Activated CD4-positive, alpha-beta T cell treated with anti-CD3 and anti-CD28 coated beads, Interleukin-10, Interleukin-2, amounts not matched to agents 100 ng/mL and 50 ng/mL, durations not matched to agents 16 hours and 8 hours (primary cell): Measurements from ENCODE around the gene GTSF1L.
A peak's percentile ranks its signal among the peaks of the same experiment; 100 is the strongest.

Experiments
- DNase-seq: peaks from one replicate; pipeline ENCODE4 v3.0.0-alpha.2; 2020

The GTSF1L gene

DNA sequence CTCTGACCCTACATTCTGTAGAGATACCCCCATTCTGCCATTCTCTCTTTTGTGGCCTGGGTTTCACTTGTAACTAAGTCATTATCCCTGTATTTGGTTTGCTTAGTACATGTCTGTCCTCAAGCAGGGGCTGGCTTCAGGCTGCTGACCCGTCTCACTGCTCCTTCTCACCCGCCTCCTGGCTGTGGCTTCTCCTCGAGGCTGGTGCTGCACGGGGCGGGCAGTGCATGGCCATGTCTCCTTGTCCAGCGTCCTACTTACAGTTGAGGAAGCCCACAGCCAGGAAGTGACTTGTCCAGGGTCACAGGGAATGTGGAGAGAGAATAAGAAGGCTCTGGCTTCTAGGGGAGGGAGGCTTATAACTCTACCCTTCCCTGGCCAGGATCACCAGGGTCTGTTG, 11.3 kb downstream of the GTSF1L start:
- DNase-seq: no peak

DNA sequence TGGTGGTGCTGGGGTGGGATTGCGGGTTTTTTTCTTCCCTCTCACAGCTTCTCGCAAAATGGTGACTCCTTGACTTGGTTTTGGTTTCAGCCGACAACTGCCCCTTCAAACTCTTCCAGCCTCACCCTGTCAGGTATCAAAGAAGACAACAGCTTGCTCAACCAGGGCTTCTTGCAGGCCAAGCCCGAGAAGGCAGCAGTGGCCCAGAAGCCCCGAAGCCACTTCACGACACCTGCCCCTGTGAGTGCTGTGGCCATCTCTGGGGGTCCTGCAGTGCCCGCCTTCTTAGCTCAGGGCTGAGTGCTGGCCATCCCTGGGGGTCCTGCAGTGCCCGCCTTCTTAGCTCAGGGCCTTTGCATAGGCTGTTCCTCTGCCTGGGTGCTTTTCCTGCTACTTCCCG, 11.8 kb downstream of the GTSF1L start:
- DNase-seq: no peak

DNA sequence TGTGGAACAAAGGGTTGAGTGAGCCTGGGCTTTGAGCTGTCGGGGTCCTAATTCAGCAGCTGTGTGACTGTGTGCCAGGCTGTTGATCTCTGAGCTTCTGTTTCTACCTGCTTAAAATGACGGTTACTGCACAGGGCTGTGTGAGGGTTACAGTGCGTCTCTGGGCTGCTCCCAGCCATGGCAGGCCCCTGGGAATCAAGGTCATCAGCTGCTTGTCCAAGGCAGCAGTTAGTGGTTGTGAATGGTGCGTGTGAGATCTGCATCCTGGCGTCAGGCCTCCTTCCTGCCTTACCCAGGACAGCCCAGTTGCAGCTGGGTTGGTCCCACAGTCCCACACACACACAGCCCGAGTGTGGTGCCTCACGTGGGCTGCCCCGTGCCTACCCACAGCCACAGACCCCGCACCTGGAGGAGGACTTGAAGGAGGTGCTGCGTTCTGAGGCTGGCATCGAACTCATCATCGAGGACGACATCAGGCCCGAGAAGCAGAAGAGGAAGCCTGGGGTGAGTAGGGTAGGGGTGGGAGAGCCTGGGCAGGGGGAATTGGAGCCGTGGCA, 15.6 kb downstream of the GTSF1L start:
- no peak for DNase-seq

DNA sequence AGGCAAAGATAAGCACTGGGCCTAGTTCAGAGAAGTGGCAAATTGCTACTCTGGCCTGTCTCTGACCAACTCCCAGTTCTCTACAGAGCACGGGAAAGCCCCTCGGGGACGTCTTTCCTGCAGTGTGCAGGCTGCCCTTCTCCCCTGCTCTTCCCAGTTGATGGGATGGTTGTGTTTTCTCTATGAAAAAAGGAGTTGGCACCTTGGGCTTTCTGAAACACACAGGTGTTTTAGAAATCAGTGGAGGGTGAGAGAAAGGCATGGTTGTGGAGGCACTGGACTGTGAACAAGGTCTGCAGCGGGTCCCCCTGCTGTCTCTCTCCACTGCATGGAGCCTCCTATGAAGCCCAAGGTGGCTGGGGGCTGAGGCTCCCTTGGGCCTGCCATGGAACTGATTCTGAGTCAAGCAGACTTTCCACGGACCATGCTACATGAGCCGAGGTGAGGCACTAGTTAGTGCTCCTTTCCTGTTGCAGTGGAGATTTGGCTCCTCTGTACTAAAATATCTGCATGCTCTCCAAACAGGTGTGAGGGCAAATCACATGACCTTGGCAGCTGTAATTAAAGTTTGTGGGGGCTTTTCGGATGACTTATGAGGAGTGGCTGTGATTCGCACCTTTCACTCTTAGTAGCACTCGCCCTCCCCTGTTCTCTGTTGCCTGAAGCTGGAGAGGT, 16.3 kb downstream of the GTSF1L start:
- DNase-seq: no peak

DNA sequence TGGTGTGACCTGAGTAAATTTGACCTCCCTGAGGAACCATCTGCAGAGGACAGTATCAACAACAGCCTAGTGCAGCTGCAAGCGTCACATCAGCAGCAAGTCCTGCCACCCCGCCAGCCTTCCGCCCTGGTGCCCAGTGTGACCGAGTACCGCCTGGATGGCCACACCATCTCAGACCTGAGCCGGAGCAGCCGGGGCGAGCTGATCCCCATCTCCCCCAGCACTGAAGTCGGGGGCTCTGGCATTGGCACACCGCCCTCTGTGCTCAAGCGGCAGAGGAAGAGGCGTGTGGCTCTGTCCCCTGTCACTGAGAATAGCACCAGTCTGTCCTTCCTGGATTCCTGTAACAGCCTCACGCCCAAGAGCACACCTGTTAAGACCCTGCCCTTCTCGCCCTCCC, 24.3 kb downstream of the GTSF1L start:
- no peak for DNase-seq

DNA sequence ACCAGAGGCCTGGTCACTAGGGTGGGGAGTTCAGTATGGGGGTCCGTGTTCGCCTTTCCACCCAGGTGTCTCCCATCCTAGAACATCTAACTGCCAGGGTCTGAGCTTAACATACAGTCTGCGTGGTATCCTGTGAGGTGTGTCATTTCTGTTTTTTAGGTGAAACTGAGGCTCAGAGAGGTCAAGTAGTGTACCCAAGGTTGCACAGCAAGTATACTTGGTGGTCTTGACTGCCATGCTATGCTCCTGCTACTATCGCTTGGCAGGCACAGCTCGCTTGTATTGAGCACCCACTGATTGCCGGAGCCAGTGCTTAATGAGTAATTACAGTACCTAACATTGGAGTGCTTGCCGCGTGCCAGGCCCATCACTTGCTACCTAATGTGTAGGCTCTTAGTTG, 26.2 kb downstream of the GTSF1L start:
- no peak for DNase-seq

DNA sequence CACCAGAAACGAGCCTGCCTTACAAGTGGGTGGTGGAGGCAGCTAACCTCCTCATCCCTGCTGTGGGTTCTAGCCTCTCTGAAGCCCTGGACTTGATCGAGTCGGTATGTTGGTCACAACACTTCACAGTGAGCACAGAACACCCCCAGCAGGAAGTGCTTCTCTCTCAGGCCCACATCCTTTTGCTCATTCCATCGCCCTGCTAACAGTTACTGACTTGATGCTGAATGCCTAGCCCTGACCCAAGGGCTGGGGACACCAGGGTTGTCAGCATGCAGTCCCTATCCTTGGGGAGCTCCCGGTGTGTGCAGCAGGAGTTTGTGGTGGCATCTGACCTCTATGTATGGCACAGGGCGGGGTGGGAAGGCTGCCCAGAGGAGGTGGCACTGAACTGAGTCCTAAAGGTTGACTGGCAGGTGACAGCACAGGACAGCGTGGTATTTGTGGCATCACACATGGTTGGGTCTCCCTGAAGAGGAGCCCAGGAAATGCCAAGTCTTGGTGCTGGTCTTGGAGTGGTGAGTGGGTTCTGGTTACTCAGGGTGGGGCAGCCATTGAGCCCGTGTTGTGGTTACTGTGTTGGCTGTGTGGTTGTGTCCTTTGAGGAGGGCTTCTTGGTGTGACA, 26.7 kb downstream of the GTSF1L start:
- DNase-seq: no peak

DNA sequence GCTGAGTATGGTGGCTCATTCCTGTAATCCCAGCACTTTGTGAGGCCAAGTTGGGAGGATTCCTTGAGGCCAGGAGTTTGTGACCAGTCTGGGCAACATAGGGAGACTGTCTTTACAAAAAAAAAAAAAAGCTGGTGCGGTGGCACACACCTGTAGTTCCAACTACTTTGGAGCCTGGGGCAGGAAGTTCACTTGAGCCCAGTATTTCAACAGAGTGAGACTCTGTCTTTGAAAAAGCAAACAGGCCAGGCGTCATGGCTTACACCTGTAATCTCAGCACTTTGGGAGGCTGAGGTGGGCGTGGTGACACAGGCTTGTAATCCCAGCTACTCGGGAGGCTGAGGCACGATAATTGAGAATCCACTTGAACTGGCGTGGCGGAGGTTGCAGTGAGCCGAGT, 31.2 kb downstream of the GTSF1L start:
- DNase-seq: no peak

DNA sequence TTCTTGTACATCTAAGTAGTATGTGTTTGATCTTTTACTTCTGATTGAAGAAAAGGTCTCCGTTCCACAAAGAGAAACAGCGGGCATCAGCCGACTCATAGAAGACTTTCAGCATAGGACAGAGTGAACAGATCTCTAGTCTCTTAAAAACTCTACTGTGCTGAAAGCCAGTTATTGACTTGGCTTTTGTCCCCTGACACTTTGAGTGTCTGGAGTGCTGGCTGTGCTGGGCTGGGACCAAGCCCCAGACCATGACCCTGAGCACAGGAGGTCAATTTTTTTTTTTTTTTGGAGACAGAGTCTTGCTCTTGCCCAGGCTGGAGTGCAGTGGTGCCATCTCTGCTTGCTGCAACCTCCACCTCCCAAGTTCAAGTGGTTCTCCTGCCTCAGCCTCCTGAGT, 32.0 kb downstream of the GTSF1L start:
- no peak for DNase-seq

DNA sequence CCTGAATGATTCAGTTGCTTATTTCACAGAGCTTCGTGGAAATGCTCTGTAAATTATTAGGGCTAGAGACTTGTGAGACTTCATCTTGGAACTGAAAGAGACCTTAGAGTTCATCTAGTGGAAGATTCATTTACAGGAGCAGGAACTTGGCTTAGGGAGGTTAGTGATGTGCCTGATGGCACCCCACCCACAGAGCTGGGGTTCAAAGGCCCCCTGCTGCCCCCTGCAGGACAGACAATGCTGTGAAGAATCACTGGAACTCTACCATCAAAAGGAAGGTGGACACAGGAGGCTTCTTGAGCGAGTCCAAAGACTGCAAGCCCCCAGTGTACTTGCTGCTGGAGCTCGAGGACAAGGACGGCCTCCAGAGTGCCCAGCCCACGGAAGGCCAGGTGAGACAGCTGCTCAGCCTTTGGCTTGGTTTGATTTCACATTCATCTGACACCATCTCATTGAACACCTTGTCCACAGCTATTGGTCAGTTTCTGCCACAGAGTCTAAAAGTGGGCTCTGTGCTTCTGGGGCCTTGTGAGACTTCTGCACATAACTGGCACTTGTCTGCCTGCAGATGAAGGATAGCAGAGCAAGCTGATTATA, 34.8 kb downstream of the GTSF1L start:
- DNase-seq: peak; percentile 63

DNA sequence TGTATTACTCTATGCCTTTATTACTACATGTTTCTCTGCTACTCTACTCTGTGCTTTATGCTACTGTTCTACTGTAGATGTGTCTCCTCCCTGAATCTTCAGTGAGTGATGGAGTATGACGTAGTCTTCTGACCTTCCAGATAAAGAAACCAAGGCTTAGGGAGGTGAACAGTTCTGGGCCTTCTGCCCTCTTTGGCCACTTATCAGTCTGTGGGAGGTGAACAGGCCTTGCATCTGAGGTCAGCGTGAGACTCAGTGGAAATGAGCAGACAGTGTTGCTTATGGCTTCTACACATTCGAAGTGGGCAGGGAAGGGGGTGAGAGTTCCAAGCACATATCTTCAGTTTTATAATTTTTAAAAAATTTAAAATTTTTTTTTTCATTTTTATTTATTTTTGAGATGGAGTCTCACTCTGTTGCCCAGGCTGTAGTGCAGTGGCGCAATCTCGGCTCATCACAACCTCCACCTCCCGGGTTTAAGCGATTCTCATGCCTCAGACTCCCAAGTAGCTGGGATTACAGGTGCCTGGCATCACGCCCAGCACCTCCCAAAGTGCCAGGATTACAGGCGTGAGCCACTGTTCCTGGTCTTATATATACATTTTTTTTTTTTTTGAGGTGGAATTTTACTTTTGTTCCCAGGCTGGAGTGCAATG, 35.7 kb downstream of the GTSF1L start:
- no peak for DNase-seq

DNA sequence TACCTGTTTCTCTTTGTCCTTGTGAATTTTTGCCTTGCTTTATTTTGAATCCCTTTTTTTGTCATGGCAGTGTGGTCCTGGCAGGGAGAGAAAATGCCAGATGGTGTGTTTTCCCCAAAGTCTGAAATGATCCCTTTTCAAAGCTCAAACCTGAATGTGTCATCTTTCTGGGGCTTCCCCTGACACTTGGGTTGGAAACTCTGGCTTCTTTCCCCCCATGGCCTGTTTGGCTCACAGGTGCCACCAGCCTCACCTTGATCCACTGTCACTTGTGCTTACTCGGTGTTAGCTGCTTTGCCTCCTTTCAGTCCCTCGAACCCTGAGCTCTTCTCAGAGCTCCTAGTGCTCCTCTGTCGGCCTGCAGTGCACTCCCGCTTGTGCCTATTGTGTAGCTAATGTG, 37.6 kb downstream of the GTSF1L start:
- DNase-seq: no peak

DNA sequence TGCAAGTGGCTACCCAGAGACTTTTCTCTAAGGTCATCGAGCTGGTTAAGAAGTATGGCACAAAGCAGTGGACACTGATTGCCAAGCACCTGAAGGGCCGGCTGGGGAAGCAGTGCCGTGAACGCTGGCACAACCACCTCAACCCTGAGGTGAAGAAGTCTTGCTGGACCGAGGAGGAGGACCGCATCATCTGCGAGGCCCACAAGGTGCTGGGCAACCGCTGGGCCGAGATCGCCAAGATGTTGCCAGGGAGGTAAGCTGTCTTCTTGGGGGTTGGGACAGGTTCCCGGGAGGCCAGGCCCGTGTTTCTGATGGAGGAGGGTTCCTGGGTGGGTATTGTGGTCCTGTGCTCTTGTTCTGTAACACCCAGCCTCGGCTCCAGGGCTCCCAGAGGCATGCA, 40.0 kb downstream of the GTSF1L start:
- DNase-seq: no peak

DNA sequence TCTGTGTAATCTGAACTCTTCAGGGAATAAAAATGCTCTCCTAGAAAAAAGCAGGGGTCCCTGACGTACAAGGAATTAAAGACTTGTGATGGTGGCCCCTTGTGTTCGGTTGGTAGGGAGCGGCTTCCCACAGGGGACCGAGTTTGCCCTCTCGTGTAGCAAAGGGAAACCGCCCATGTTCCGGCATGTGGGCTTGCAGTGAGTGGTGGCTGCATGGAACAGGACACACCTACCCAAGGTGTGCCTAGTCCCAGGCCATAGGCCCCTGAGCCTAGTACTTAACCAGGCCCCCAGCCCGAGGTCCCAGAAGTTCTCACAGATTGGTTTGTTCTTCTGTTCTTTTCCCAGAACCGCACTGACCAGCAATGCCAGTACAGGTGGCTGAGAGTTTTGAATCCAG, 44.4 kb downstream of the GTSF1L start:
- DNase-seq: no peak

DNA sequence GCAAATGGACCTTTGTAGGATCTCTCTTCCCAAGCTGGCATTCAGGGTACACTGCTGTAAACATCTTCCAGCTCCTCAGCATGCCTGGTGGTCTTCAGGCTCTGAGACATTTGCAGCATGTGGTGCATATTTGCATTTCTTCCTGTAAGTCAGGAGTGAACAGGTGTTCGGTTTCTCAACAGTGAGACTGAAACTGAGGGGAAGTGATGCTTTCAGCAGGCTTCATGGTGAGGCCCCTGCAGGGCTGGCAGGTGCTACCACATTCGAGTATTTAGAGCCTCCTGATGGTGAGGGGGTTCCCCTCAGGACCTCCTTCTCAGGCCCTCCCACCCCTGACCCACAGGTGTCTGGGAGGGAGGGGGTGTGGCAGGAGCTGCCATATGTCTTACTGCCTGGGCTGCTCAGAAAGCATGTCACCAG, 44.8 kb downstream of the GTSF1L start:
- DNase-seq: peak; percentile 27

DNA sequence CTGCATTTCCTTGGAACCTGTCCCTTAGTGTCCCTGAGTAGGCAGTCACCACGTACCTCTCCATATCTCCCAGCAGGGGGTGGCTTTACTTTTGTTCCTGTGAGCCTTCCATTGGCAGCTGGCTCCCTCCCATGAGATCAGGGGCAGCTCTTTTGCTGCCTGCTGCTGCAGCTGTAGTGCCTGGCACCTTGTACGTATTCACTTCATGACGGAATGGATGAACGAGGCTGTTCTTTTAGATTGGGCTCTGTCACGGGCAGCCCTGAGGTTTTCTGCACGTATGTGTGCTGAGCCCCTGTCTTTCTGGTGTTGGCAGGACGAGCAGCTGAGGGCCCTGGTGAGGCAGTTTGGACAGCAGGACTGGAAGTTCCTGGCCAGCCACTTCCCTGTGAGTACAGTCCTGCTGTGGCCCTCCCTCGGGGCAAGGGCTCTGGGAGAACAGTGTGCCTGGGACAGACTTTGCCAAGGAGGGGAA, 45.3 kb downstream of the GTSF1L start:
- no peak for DNase-seq

DNA sequence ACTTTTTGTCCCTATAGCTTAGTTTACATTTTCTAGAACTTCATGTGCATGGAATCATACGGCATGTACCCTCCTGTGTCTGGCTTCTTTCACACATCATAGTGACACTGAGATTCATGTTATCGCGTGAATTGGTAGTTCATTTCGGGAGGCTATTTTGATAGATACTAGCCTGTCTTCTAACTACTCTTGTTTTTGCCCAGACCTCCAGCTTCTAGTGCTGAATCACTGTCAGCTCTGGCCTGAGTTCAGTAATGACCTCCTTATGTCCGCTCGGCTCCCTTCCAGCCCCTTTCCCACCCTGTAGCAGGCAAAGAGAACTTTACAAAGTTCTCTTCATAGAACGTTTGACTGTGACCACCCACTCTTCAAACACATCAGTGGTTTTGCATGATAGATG, 45.8 kb downstream of the GTSF1L start:
- DNase-seq: no peak

DNA sequence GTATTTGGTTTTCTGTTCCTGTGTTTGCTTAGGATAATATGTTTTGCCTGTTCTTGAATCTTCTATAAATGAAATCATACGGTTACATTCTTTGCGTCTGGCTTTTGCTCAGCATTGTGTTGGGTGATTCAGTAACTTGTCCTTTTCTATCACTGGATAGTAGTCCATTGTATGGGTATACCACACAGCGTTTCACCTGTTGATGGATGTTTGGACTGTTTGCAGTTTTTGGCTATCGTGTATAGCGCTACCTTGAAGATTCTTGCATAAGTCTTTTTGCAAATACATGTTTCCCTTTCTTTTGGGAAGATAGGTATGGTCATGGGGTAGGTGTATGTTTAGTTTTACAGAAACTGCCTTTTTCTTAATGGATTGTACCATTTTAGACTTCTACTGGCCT, 50.4 kb downstream of the GTSF1L start:
- no peak for DNase-seq
